GM18868 (cell line): ENCODE results near the gene RTKN2.
A peak's percentile ranks its signal among the peaks of the same experiment; 100 is the strongest.

ENCODE experiments used
- ATAC-seq: cut with Tn5 transposase; IDR thresholded peaks from one replicate; pipeline ENCODE4 v1.9.1; 2021; ENCODE audit warnings: mild to moderate bottlenecking, moderate library complexity; ENCODE audit not compliant: unreplicated experiment

RTKN2 gene

GRCh38 chr10:62231371-62231770 lies 37.3 kb downstream of the RTKN2 start:
- ATAC-seq = no peak

DNA sequence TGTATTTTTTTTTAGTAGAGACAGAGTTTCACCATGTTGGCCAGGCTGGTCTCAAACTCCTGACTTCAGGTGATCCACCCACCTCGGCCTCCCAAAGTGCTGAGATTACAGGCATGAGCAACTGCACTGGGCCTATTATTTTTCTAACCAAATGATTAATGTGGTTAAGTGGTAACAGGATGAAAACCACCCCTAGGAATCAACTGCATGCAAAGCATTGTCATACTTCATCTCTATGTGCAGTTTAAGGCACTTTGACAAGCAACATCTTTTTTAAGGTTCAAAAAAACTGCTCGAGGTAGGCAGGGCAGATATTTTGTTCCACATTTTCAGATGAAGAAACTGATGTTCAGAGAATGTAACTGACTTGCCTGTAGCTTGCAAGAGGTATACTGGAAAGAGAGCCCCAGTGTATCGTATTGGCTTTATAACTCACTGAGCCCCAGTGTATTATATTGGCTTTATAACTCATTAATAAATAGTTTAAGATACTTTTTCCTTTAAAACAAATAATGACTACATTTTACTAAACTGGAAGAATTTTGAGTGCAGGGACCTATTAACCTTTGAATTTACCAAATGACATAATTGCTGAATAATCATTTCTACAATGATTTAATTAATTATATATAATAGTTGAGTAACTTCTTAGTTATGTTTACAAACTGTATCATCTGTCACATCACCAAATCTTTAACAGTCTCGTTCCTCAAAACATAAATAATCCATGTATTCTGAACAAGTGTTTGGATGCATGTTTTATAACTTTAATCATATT lies 38.1 kb downstream of the RTKN2 start:
- ATAC-seq = no peak

GRCh38 chr10:62225362-62225761 lies 43.3 kb downstream of the RTKN2 start:
- ATAC-seq = no peak

DNA sequence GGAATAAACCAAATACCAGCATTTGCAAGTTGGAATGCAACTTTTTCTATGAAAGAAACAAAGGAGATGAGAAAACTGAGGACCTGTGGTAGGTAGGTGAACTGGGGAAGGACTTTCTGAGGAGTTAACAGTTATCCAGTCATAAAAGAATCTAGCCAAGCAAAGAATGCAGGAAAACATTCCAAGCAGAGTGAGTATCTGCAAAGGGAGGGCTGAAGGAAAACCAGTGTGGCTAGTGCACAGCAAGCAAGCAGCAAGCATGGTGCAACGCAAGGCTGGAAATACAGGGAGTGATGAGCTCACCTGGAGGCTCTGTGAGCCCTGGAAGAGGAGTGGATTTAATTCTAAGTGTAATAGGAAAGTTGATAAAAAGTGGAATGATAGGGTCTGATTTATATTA lies 44.0 kb downstream of the RTKN2 start:
- ATAC-seq = no peak

GRCh38 chr10:62217683-62218082 lies 51.0 kb downstream of the RTKN2 start:
- ATAC-seq = no peak

DNA sequence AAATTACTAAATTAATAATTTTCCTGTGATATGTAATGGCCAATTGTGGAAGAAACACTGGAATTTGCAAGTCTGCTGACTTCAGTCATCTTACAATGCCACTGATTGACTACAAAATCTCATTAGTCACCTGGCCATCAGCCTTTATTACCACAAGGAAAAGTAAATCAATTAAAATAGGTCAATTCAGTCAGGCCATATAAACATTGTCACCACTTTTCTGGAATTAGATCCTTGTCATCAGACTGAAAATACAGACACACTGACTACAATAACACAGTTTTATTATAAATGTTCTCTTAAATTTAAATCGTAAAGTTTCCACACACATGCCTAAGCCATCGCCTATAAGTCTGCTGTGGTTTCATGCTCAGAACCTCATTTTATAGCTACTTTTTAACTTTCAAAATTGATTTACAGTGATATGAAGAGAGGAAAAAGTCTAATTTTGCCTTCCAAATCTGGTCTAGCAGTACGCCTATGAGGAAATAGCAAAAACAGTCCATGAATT lies 54.2 kb downstream of the RTKN2 start:
- ATAC-seq = no peak

GRCh38 chr10:62205750-62206399 lies 62.8 kb downstream of the RTKN2 start:
- ATAC-seq = no peak

DNA sequence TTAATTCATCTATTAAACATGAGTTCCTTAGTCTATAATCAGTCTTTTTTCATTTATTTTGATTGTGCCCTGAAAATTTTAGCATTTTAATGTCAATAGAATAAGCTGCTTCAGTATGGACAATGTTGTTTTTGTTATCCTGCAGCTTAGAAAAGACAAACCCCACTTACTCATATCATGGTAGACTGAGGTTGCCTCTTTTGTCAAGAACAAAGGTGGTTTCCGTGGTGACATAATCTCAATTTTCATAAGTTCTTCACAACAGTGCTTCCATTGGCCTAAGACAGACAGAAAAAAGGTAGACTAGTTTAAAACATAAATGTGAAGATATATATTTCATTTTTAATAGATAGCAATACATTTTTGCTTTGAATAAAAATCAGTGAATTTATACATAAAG lies 69.1 kb downstream of the RTKN2 start:
- peak; percentile 98 for ATAC-seq

DNA sequence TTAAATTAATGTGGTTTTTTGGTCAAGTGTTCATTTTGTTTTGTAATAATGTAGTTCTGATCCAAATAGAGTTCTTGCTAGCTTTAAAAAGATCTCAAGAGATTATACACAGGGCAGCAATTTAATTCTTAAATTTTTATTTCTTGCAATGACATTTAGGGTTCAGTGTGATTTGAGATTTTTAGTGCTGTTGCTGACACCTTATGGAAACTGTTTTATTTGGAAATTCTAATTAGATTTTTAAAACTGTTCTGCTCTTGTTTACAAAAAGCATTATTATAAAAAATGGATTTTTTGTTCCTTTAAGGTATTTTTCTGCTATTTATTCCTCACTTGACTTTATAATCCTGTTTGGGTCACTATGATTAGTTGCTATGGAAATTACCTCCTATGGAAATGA lies 72.1 kb downstream of the RTKN2 start:
- no peak for ATAC-seq

DNA sequence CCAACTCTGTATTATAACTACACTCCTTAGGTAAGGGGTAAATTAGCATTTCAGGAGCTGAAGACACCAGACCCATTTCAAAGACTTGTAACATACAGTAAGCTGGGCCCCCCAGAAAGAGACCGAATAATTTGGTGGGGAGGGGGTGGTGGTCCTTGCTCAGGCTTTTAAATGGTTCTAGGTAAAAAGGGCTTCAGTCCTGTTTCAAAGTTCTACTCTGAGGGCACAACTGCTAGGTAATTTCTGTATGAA lies 73.0 kb downstream of the RTKN2 start:
- no peak for ATAC-seq

GRCh38 chr10:62194924-62195674 lies 73.5 kb downstream of the RTKN2 start:
- no peak for ATAC-seq

DNA sequence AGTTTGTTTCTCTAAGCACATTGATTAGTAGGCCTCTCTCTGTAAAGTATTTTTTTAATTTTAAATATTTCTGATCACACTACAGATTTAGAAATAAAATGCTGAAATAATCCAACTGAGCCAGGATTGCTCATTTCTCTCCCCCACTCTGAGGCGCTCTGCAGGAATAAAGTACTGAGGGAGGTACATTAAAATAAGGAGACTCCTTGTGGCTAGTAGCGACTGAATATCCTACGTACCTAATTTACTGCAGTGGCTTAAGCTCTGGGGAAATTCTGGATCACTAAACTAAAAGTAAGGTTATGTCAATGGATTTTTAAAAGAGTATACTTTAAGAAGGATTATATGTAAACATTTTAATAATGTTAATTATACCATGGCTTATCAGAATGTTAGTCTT lies 75.2 kb downstream of the RTKN2 start:
- no peak for ATAC-seq

DNA sequence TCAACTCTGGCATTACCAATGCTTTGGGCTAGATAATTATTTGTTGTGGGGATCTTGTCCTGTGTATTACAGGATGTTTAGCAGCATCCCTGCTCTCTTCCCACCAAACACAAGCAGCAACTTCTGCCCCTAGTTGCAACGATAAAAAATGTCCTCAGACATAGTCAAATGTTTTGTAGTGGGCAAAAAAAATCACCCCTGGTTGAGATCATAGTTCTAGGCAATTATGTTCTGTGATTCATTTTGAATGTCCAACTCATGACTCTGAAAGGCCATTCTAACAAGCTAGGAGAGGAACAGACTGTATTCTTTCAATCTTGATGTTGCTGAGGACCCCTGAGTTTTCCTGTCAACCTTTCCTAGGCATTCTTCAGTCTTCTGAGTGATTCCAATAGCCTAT lies 79.5 kb downstream of the RTKN2 start:
- no peak for ATAC-seq

- ATAC-seq = no peak
These were observed 80.5 kb downstream of the RTKN2 start for GRCh38 chr10:62188021-62188616.

GRCh38 chr10:62186999-62187675 lies 81.5 kb downstream of the RTKN2 start:
- ATAC-seq = no peak

- peak; percentile 39 for ATAC-seq
These were observed 82.5 kb downstream of the RTKN2 start for GRCh38 chr10:62185919-62186692.

DNA sequence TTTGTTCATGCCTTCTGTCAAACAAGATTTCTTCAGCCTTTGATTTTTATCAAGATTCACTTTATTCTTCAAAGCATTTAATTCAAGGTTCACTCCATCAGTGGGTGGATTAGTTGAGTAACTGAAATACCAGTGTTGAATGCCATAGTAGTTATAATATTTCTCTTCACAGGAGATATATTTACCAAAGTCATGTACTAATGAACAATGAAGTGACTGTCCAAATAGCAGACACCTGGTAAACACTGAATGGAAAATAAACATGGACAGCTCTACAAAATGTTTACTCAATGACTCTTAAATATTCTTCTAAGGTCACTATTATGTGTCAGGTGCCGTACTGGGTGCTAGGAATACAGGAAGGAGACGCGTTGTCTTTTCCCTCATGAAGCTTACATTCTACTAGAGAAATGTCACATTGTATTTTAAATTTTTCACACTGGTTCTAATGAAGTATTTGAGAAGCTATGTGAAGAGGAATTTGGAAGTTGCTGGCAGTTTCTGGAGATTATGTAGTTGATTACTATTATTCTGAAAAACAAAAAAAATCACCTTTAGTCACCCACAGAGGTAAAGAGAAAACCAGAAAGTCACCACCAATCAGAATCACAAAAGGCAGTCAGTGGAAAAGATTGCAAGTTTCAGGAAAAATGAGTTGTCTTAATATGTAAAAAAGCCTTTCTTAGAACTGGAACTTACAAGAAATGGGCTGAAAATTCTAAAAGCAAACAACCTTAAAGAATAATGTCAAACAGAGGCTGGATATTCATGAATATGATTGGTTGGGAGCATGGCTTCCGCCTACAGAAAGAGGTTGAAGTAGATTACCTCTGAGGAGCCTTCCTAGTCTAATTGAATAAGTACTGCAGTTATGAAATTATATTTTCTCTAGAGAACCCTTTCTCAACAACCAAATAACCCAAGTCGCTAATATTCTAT lies 84.5 kb downstream of the RTKN2 start:
- no peak for ATAC-seq

GRCh38 chr10:62183442-62183841 lies 85.2 kb downstream of the RTKN2 start:
- peak; percentile 84 for ATAC-seq

GRCh38 chr10:62182595-62182994 lies 86.0 kb downstream of the RTKN2 start:
- ATAC-seq = no peak
